ENCODE measurements around the gene ACOXL. TPM values are rescaled to one million over a fixed set of nuclear protein-coding genes. Genes with fewer than 3 reads are reported as not detected.

The ACOXL gene
- total RNA-seq, 2 experiments from 2014 or later = 0.14 to 0.56 TPM

DNA sequence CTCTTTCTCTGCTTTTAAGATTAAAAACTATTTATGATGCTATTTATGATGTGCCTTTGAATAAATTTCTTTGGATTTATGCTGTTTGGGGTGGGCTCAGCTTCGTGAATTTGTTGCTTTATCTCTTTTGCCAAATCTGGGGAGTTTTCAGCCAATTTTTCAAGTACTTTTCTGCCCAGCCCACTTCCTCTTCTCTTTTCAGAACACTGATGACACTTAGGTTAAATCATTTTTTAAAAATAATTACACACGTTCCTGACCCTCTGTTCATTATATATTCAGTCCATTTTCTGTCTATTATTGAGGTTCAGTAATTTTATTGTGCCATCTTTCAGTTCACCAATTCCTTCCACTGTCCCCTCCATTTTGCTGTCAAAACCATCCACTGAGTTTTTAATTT is 373.6 kb downstream of the ACOXL start:
- intact Hi-C loops (cut with micrococcal nuclease) = no loop called here
- Mint-ChIP-seq H3K4me1 (ENCODE audit: low read depth) (peaks cover 15% of the 10 kb centered on the region), H3K36me3 (ENCODE audit: low read depth) (no peaks in the 10 kb centered on the region), H3K4me3 (no peak overlapping the region), H3K27ac (no peak overlapping the region), H3K9me3 (no peaks in the 10 kb centered on the region), H3K27me3 (peaks cover 27% of the 10 kb centered on the region)
- ATAC-seq = no peak
- TF ChIP-seq, protein P1, sequence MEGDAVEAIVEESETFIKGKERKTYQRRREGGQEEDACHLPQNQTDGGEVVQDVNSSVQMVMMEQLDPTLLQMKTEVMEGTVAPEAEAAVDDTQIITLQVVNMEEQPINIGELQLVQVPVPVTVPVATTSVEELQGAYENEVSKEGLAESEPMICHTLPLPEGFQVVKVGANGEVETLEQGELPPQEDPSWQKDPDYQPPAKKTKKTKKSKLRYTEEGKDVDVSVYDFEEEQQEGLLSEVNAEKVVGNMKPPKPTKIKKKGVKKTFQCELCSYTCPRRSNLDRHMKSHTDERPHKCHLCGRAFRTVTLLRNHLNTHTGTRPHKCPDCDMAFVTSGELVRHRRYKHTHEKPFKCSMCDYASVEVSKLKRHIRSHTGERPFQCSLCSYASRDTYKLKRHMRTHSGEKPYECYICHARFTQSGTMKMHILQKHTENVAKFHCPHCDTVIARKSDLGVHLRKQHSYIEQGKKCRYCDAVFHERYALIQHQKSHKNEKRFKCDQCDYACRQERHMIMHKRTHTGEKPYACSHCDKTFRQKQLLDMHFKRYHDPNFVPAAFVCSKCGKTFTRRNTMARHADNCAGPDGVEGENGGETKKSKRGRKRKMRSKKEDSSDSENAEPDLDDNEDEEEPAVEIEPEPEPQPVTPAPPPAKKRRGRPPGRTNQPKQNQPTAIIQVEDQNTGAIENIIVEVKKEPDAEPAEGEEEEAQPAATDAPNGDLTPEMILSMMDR (IDR thresholded peaks at IDR 0.05) = no peak
- ChIA-PET CTCF (no interaction called here), POLR2A (no interaction called here)
- no peak for DNase-seq

DNA sequence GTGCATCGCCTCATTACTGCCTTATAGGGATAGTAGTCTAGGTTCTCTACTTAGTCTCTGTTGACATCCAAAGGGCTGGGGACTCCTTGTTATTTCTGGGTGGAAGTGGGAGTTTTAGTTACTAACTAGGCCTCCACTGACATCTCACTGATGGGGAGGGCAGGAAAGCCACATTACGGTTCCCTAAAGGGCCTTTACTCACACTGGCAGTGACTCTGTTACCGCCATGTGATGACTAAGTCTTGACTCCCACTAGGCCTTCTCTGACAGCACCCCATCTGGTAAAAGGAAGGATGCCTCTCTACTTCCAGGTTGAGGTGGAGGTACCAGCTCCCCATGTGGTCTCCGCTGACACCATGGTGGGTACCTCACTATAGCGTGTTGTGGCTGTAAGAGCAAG is 374.3 kb downstream of the ACOXL start:
- CTCF ChIA-PET = interaction anchor here (1.3 kb wide), 1 partner anchor 9 kb away, joined by 4 read pairs; no protein-coding TSS in a partner anchor
- Mint-ChIP-seq H3K9me3 (no peaks in the 10 kb centered on the region), H3K27ac (no peak overlapping the region), H3K36me3 (ENCODE audit: low read depth) (no peaks in the 10 kb centered on the region), H3K4me3 (no peak overlapping the region), H3K4me1 (ENCODE audit: low read depth) (peaks cover 13% of the 10 kb centered on the region), H3K27me3 (peaks cover 27% of the 10 kb centered on the region)
- POLR2A ChIA-PET = no interaction called here
- ATAC-seq = peak; percentile 71
- TF ChIP-seq, protein P1 (IDR thresholded peaks at IDR 0.05) = no peak
- peak; percentile 34 for DNase-seq
- intact Hi-C loops (cut with micrococcal nuclease) = no loop called here

DNA sequence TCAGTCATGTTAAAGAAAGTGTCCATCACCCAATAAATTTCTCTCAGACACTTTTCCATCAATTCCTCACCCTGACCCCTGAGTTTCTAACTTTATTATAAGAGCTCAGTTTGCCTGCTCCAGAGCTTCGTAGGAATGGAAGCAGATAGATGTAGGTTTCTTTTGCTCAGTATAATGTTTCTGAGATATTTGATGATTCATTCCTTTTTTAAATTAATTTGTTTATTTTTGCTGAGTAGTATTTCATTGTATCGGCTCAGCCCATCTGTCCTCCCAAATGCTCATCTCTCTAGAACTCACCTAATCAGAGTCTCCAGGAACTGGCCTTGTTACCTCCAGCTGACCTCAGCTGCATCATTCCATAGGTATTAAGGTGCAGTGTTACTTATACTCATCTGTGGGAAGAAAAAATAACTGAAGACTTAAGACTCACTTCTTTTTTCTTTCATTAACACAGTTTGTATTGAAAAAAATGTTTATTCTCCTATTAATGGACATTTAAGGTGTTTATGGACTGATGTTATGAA is 376.4 kb downstream of the ACOXL start:
- ChIA-PET CTCF (no interaction called here), POLR2A (interaction anchor here (1.1 kb wide), 1 partner anchor 296 kb away, joined by 4 read pairs; no protein-coding TSS in a partner anchor)
- ATAC-seq (no peak), DNase-seq (no peak)
- intact Hi-C loops (cut with micrococcal nuclease) = no loop called here
- no peak overlapping the region for H3K4me3 Mint-ChIP-seq
- H3K36me3 Mint-ChIP-seq (ENCODE audit: low read depth) = no peaks in the 10 kb centered on the region
- H3K4me1 Mint-ChIP-seq (ENCODE audit: low read depth) = peaks cover 16% of the 10 kb centered on the region
- no peak overlapping the region for H3K27ac Mint-ChIP-seq
- H3K27me3 Mint-ChIP-seq = peaks cover 35% of the 10 kb centered on the region
- TF ChIP-seq, protein P1 (IDR thresholded peaks at IDR 0.05) = no peak
- no peaks in the 10 kb centered on the region for H3K9me3 Mint-ChIP-seq

DNA sequence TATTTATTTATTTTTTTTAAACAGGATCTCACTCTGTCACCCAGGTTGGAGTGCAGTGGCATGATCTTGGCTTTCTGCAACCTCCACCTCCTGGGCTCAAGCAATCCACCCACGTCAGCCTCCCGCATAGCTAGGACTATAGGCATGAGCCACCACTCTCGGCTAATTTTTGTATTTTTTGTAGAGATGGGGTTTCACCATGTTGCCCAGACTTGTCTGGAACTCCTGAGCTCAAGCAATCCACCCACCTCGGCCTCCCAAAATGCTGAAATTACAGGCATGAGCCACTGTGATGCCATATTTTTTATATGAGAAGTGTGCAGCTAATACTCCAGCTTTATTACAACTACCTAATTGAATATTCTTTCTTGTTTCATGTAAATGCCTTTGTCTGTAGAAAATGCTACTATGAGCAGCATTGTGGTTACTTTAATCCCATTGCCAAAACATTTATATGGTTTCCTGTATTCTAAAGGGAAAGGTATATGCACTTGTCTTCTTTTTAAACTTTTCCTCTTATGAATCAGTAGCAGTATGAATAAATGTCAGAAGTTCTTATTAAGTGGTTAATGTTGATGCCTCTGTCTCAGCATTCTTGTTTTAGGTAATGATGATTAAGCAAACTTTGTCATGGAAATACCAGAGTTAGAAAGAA is 378.9 kb downstream of the ACOXL start:
- Mint-ChIP-seq H3K4me1 (ENCODE audit: low read depth) (peaks cover 24% of the 10 kb centered on the region), H3K27ac (no peak overlapping the region), H3K9me3 (no peaks in the 10 kb centered on the region), H3K27me3 (peaks cover 36% of the 10 kb centered on the region), H3K4me3 (no peak overlapping the region), H3K36me3 (ENCODE audit: low read depth) (no peaks in the 10 kb centered on the region)
- ChIA-PET CTCF (interaction anchor here (1.0 to 3.6 kb wide), 4 partner anchors 9 to 299 kb away, joined by 3 to 18 read pairs (median 4); no protein-coding TSS in a partner anchor), POLR2A (interaction anchor here (0.8 to 2.0 kb wide), 2 partner anchors 61 to 252 kb away, joined by 3 to 5 read pairs; no protein-coding TSS in a partner anchor)
- intact Hi-C loops (cut with micrococcal nuclease) = loop anchor here (10.0 kb wide), 1 partner anchor 594 kb away; no protein-coding TSS in a partner anchor
- TF ChIP-seq, protein P1 (IDR thresholded peaks at IDR 0.05) = no peak
- ATAC-seq = peak; percentile 19
- no peak for DNase-seq

DNA sequence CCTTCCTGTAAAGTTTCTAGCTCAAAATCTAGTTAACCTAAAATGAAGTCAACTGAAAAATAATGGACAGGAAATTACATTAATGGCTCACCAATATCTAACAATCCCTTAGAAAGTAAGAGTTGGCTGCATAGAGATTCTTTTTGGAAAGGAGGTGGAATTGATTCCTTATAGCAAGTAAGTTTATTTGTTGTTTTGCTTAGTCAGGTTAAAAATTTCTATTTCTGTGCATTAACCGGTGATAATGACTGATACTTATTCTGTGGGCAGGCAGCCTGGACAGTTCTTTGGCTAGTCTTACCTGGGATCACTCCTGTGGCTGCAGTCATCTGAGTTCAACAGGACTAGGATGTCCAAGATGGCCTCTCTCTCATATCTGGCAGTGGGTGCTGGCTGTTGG is 381.5 kb downstream of the ACOXL start:
- Mint-ChIP-seq H3K36me3 (ENCODE audit: low read depth) (no peaks in the 10 kb centered on the region), H3K4me1 (ENCODE audit: low read depth) (peaks cover 47% of the 10 kb centered on the region), H3K27ac (no peak overlapping the region), H3K9me3 (no peaks in the 10 kb centered on the region), H3K4me3 (no peak overlapping the region), H3K27me3 (peaks cover 40% of the 10 kb centered on the region)
- no peak for DNase-seq
- no peak for ATAC-seq
- CTCF ChIA-PET = interaction anchor here (1.5 to 3.6 kb wide), 2 partner anchors 260 to 301 kb away, joined by 3 to 18 read pairs; no protein-coding TSS in a partner anchor
- intact Hi-C loops (cut with micrococcal nuclease) = loop anchor here (10.0 kb wide), 1 partner anchor 591 kb away; no protein-coding TSS in a partner anchor
- POLR2A ChIA-PET = interaction anchor here (1.1 kb wide), 1 partner anchor 62 kb away, joined by 4 read pairs; no protein-coding TSS in a partner anchor
- TF ChIP-seq, protein P1 (IDR thresholded peaks at IDR 0.05) = no peak

Measured in activated CD8-positive, alpha-beta T cell treated with anti-CD3 and anti-CD28 coated beads for 36 hours (primary cell).